ENCODE results near the gene TBC1D3K.

GRCh38 chr17:37885136-37885535 is 39.1 kb upstream of the TBC1D3K start:
- no peak for TF ChIP-seq CTCF (conservative IDR thresholded peaks at IDR 0.05)
- no peak for TF ChIP-seq EZH2 (IDR thresholded peaks at IDR 0.05; ENCODE audit: low read depth)
